Erythroblast (primary cell): ENCODE results near the gene CDH15.

ENCODE experiments used
- GATA1 ChIP-seq: IDR thresholded peaks from 2 replicates; pipeline ENCODE4 v1.6.1; 2011; ENCODE audit warnings: low read depth, mild to moderate bottlenecking, control low read depth, low read length, moderate library complexity
- POLR2A ChIP-seq: IDR thresholded peaks from 2 replicates; pipeline ENCODE4 v1.6.1; 2011; ENCODE audit warnings: mild to moderate bottlenecking, low read length

GRCh38 chr16:89164847-89165680 is 6.5 kb upstream of the CDH15 start:
- TF ChIP-seq GATA1 = no peak
- no peak for TF ChIP-seq POLR2A
